ENCODE data around the gene SP6. TPM values are rescaled to one million over a fixed set of nuclear protein-coding genes. Genes with fewer than 3 reads are reported as not detected.

Gene SP6
- total RNA-seq, 4 donors from 2014 or later: 0.56 to 5.9 (median 0.96) TPM

DNA sequence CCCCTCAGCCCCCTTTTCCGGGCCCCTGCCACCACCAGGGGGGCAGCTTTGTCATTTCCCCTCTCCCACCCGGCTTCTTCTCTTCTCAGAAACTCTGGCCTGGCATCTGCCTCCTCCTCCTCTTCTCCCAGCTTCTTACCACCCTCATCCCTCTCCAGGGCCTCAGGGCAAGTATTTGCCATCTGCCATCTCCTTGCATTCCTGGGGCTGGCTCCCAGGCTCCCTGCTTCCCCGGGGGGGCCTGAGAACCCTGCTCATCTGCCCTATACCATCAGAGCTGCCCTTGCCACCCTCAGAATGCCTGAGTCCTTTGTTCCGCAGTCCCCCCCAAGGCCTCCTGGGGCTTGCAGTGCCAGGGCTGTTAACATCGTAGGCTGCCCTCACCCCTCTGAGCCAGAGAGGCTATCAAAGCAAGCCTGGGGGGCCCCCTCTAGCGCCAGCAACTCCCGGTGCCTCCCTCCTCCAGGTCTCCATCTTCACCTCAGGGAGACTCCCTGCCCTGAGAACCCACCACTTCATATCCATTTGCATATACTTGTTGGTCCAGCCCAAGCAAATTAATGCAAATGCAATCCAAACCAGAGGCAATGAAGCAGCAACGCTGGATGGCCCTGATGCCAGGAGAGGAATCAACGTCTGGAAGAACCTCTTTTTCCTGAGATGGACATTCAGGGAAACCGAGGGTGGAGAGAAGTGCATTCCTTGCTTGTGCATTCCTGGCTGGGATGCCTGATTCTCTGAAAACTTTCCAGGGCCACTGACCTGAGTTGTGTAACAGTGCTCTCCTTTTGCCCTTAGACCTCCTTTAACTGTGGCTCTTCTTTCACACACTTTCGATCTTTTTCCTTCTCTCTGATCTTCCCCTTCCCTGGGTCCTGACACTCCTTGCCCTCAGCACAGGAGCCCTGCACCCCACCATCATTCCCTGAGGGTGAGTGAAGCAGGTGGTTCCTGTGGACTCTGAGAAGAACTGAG is 24.3 kb upstream of the SP6 start:
- H3K4me1 ChIP-seq: no peaks in the 10 kb centered on the region
- no peak overlapping the region for H3K27ac ChIP-seq
- no peak for DNase-seq
- H3K9me3 ChIP-seq: no peaks in the 10 kb centered on the region
- H3K36me3 ChIP-seq: no peaks in the 10 kb centered on the region
- 36 to 37% methylated on average over 10 to 11 of the region's 11 CpGs for WGBS, 2 donors
- H3K27me3 ChIP-seq: no peaks in the 10 kb centered on the region
- TF ChIP-seq POLR2A (IDR thresholded peaks at IDR 0.05): no peak
- TF ChIP-seq, protein P1, sequence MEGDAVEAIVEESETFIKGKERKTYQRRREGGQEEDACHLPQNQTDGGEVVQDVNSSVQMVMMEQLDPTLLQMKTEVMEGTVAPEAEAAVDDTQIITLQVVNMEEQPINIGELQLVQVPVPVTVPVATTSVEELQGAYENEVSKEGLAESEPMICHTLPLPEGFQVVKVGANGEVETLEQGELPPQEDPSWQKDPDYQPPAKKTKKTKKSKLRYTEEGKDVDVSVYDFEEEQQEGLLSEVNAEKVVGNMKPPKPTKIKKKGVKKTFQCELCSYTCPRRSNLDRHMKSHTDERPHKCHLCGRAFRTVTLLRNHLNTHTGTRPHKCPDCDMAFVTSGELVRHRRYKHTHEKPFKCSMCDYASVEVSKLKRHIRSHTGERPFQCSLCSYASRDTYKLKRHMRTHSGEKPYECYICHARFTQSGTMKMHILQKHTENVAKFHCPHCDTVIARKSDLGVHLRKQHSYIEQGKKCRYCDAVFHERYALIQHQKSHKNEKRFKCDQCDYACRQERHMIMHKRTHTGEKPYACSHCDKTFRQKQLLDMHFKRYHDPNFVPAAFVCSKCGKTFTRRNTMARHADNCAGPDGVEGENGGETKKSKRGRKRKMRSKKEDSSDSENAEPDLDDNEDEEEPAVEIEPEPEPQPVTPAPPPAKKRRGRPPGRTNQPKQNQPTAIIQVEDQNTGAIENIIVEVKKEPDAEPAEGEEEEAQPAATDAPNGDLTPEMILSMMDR (IDR thresholded peaks at IDR 0.05): no peak
- H3K4me3 ChIP-seq (replicated peaks in 1 of 3): no peak overlapping the region
- intact Hi-C loops (cut with DNase I): no loop called here

DNA sequence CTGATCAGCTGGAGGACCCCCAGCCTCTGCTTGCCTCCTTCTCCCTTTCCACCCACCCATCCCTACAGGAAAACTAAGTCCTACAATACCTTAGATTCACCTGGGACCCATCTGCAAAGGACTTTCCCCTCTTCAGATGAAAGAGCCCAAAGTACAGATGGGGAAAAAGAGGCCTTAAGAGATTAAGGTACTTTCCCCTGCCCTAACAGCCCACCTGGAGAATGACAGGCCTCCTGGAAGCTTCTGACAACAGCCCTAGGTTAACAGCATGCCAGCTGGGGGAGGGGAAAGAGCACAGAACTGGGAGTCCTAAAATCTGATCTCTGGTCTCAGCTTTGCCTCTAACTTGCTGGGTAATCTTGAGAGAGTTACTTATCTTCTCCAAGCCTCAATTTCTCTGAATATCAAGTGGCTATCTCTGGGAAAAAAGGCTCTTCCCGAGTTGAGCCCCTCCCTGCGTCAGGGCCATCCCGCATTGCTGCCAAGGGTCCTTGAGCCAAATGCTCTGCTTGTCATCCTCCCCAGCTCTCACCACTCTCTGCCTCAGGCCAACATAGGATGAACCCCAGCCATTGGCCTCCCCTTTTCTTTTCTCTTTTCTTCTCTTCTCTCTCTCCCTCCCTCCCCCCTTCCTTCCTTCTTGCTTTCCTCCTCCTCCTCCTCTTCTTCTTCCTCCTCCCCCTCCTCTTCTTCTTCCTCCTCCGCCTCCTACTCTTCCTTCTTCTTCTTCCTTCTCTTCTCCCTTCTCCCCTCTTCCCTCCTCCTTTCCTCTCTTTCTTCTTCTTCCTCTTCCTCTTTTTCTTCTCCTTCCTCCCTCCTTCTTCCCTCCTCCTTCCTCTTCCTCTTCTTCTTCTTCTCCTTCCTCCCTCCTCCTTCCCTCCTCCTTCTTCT is 22.5 kb upstream of the SP6 start:
- intact Hi-C loops (cut with DNase I): no loop called here
- DNase-seq: no peak
- no peaks in the 10 kb centered on the region for H3K4me1 ChIP-seq
- no peak overlapping the region for H3K4me3 ChIP-seq (replicated peaks in 1 of 3)
- no peaks in the 10 kb centered on the region for H3K36me3 ChIP-seq
- no peaks in the 10 kb centered on the region for H3K9me3 ChIP-seq
- TF ChIP-seq POLR2A (IDR thresholded peaks at IDR 0.05): no peak
- TF ChIP-seq, protein P1 (IDR thresholded peaks at IDR 0.05): no peak
- 55 to 61% methylated on average over 4 of the region's 4 CpGs for WGBS, 2 donors
- H3K27me3 ChIP-seq: no peaks in the 10 kb centered on the region
- H3K27ac ChIP-seq: no peak overlapping the region

- TF ChIP-seq, protein P1 (IDR thresholded peaks at IDR 0.05): no peak
- TF ChIP-seq POLR2A (IDR thresholded peaks at IDR 0.05): no peak
- H3K4me3 ChIP-seq (replicated peaks in 1 of 3): no peak overlapping the region
Observed at GRCh38 chr17:47872651-47873161, 21.7 kb upstream of the SP6 start.

GRCh38 chr17:47872019-47872650 is 21.2 kb upstream of the SP6 start:
- H3K27me3 ChIP-seq: no peaks in the 10 kb centered on the region
- H3K27ac ChIP-seq: no peak overlapping the region
- WGBS, 2 donors: 26 to 47% methylated on average over 20 to 28 of the region's 29 CpGs
- H3K4me3 ChIP-seq (replicated peaks in 1 of 3): no peak overlapping the region
- no peaks in the 10 kb centered on the region for H3K9me3 ChIP-seq
- DNase-seq: no peak
- H3K36me3 ChIP-seq: no peaks in the 10 kb centered on the region
- intact Hi-C loops (cut with DNase I): no loop called here
- no peaks in the 10 kb centered on the region for H3K4me1 ChIP-seq
- no peak for TF ChIP-seq POLR2A (IDR thresholded peaks at IDR 0.05)
- TF ChIP-seq, protein P1 (IDR thresholded peaks at IDR 0.05): no peak

More at GRCh38 chr17:47872651-47873161, 21.7 kb upstream of the SP6 start:
- Histone ChIP-seq H3K36me3 (no peaks in the 10 kb centered on the region), H3K27me3 (no peaks in the 10 kb centered on the region), H3K27ac (no peak overlapping the region), H3K4me1 (no peaks in the 10 kb centered on the region), H3K9me3 (no peaks in the 10 kb centered on the region)
- 30 to 52% methylated on average over 7 to 14 of the region's 15 CpGs for WGBS, 2 donors
- DNase-seq: no peak
- intact Hi-C loops (cut with DNase I): no loop called here

All from thyroid gland (tissue), 4 donors.